Astrocyte of the cerebellum (primary cell): Measurements from ENCODE around the gene CATSPER3.
"Not testable (repeated sequence)": the region's sequence is repeated elsewhere in the genome, so short reads cannot be mapped to it uniquely, and the experiment has no call there.

ENCODE experiments used
- DNase-seq: peaks from one replicate; pipeline ENCODE4 v3.0.0-alpha.2; 2011; ENCODE audit warnings: low read depth
- H3K4me3 ChIP-seq: 2 replicates; pipeline ENCODE4 v1.5.1; 2011; ENCODE audit warnings: mild to moderate bottlenecking, low read depth, low read length, moderate library complexity
- CTCF ChIP-seq: IDR thresholded peaks from 2 replicates; pipeline ENCODE4 v1.5.1; 2012; ENCODE audit warnings: low read length, low read depth, moderate library complexity, mild to moderate bottlenecking; ENCODE audit errors: missing control alignments
- in situ Hi-C: cut with HindIII; loops from 2 replicates; pipeline ENCODE4 v1.10.0; 2017; ENCODE audit warnings: low sequenced_read_pairs

The CATSPER3 gene

GRCh38 chr5:134997015-134997414 lies 29.3 kb downstream of the CATSPER3 start:
- H3K4me3 ChIP-seq: no peak overlapping the region
- TF ChIP-seq CTCF: no peak
- no peak for DNase-seq
- in situ Hi-C loops: no loop called here

GRCh38 chr5:134998068-134998467 lies 30.4 kb downstream of the CATSPER3 start:
- DNase-seq, in situ Hi-C loops, H3K4me3 ChIP-seq: not testable (repeated sequence)

GRCh38 chr5:135004376-135004775 lies 36.7 kb downstream of the CATSPER3 start:
- no peak for TF ChIP-seq CTCF
- no peak for DNase-seq
- in situ Hi-C loops: no loop called here
- H3K4me3 ChIP-seq: no peak overlapping the region

GRCh38 chr5:135005076-135005475 lies 37.4 kb downstream of the CATSPER3 start:
- no peak for DNase-seq
- H3K4me3 ChIP-seq: no peak overlapping the region
- in situ Hi-C loops: no loop called here
- TF ChIP-seq CTCF: no peak

- TF ChIP-seq CTCF: no peak
- DNase-seq: no peak
- in situ Hi-C loops: no loop called here
- H3K4me3 ChIP-seq: no peak overlapping the region
Observed at GRCh38 chr5:135007305-135007704, 39.6 kb downstream of the CATSPER3 start.

- TF ChIP-seq CTCF: no peak
- no peak for DNase-seq
- in situ Hi-C loops: no loop called here
Observed at GRCh38 chr5:135007749-135008363, 40.1 kb downstream of the CATSPER3 start.

GRCh38 chr5:135008556-135008955 lies 40.8 kb downstream of the CATSPER3 start:
- TF ChIP-seq CTCF: no peak
- no peak for DNase-seq
- H3K4me3 ChIP-seq: no peak overlapping the region
- in situ Hi-C loops: no loop called here

More at GRCh38 chr5:135007749-135008363, 40.1 kb downstream of the CATSPER3 start:
- no peak overlapping the region for H3K4me3 ChIP-seq
